ENCODE results near the gene DGCR8.

- TF ChIP-seq CTCF (conservative IDR thresholded peaks at IDR 0.05) (no peak), EZH2 (IDR thresholded peaks at IDR 0.05; ENCODE audit: low read depth) (no peak)
Observed at GRCh38 chr22:20136603-20136873, 56.5 kb downstream of the DGCR8 start.

All from PC-9 (cell line).